Smooth muscle cell (in vitro differentiated cells): ENCODE results near the gene PKNOX2. TPM values are rescaled to one million over a fixed set of nuclear protein-coding genes. Genes with fewer than 3 reads are reported as not detected.

ENCODE experiments used
- DNase-seq: peaks from one replicate; lab custom pipeline; 2025; ENCODE audit not compliant: unreplicated experiment; lab: John Stamatoyannopoulos, UW
- H2AFZ ChIP-seq: fragments of 200-600 bp; sonication (generic); 2 replicates; pipeline ENCODE4 v1.6.0; 2016; ENCODE audit warnings: antibody characterized with exemption, low read depth, mild to moderate bottlenecking
- H3F3A ChIP-seq: fragments of 200-600 bp; sonication (generic); 2 replicates; pipeline ENCODE4 v1.6.0; 2017; ENCODE audit warnings: antibody characterized with exemption, low read depth
- H3K27ac ChIP-seq: fragments of 200-600 bp; sonication (generic); 2 replicates; pipeline ENCODE4 v1.5.1; 2016; ENCODE audit warnings: low read depth, mild to moderate bottlenecking
- H3K27me3 ChIP-seq: fragments of 200-600 bp; sonication (generic); 2 replicates; pipeline ENCODE4 v1.6.1; 2016; ENCODE audit warnings: low read depth, mild to moderate bottlenecking
- H3K36me3 ChIP-seq: fragments of 200-600 bp; sonication (generic); 2 replicates; pipeline ENCODE4 v1.5.1; 2016; ENCODE audit warnings: low read depth
- H3K4me1 ChIP-seq: fragments of 200-600 bp; sonication (generic); 2 replicates; pipeline ENCODE4 v1.5.1; 2016; ENCODE audit warnings: low read depth
- H3K4me2 ChIP-seq: fragments of 200-600 bp; sonication (generic); 2 replicates; pipeline ENCODE4 v1.6.0; 2016; ENCODE audit warnings: mild to moderate bottlenecking
- H3K4me3 ChIP-seq: fragments of 200-600 bp; sonication (generic); 2 replicates; pipeline ENCODE4 v1.5.1; 2016; ENCODE audit warnings: mild to moderate bottlenecking
- H3K79me2 ChIP-seq: fragments of 200-600 bp; sonication (generic); 2 replicates; pipeline ENCODE4 v1.6.0; 2016; ENCODE audit warnings: low read depth, mild to moderate bottlenecking
- H3K9ac ChIP-seq: fragments of 200-600 bp; sonication (generic); 2 replicates; pipeline ENCODE4 v1.6.0; 2016; ENCODE audit warnings: low read depth
- H3K9me3 ChIP-seq: fragments of 200-600 bp; sonication (generic); replicated peaks from 2 replicates; pipeline ENCODE4 v1.5.1; 2016; ENCODE audit warnings: low read depth
- H4K20me1 ChIP-seq: fragments of 200-600 bp; sonication (generic); 2 replicates; pipeline ENCODE4 v1.6.0; 2016; ENCODE audit warnings: low read depth
- WGBS: methylation state at CpG from one replicate; pipeline ENCODE4 v1.1.7; 2016; ENCODE audit warnings: low lambda C conversion rate; 5-methylcytosine and 5-hydroxymethylcytosine counted together
- polyA plus RNA-seq: library from polyadenylated mRNA; unstranded; fragments of >200 nt; fragmentation: Nextera tagmentation; extraction: Ambion mirVana; gene quantifications from 2 replicates; pipeline ENCODE4 v1.2.1, GENCODE V29; 2016
- total RNA-seq: library from RNA; depleted of rRNA; stranded (reverse); fragments of >200 nt; gene quantifications from 2 replicates; pipeline ENCODE4 v1.2.3, GENCODE V29; 2014
- TF ChIP-seq, protein P1 (sequence below): fragments of 200-600 bp; sonication (generic); IDR thresholded peaks from 2 replicates; pipeline ENCODE4 v1.5.1; 2017; ENCODE audit warnings: borderline replicate concordance, mild to moderate bottlenecking, antibody characterized with exemption; ENCODE audit not compliant: insufficient read depth, poor library complexity, severe bottlenecking

Gene PKNOX2
- total and polyA plus RNA-seq, 2 experiments from 2014 or later: 7.2 to 7.9 TPM

- Histone ChIP-seq H2AFZ (no peak overlapping the region), H3K27ac (no peak overlapping the region), H3K4me3 (no peak overlapping the region), H3K36me3 (no peaks in the 10 kb centered on the region), H3F3A (no peaks in the 10 kb centered on the region), H3K4me2 (no peak overlapping the region), H3K27me3 (no peaks in the 10 kb centered on the region), H4K20me1 (no peaks in the 10 kb centered on the region), H3K9ac (no peak overlapping the region), H3K4me1 (peaks cover 3% of the 10 kb centered on the region), H3K79me2 (peaks cover 6% of the 10 kb centered on the region), H3K9me3 (no peaks in the 10 kb centered on the region)
- TF ChIP-seq, protein P1, sequence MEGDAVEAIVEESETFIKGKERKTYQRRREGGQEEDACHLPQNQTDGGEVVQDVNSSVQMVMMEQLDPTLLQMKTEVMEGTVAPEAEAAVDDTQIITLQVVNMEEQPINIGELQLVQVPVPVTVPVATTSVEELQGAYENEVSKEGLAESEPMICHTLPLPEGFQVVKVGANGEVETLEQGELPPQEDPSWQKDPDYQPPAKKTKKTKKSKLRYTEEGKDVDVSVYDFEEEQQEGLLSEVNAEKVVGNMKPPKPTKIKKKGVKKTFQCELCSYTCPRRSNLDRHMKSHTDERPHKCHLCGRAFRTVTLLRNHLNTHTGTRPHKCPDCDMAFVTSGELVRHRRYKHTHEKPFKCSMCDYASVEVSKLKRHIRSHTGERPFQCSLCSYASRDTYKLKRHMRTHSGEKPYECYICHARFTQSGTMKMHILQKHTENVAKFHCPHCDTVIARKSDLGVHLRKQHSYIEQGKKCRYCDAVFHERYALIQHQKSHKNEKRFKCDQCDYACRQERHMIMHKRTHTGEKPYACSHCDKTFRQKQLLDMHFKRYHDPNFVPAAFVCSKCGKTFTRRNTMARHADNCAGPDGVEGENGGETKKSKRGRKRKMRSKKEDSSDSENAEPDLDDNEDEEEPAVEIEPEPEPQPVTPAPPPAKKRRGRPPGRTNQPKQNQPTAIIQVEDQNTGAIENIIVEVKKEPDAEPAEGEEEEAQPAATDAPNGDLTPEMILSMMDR: no peak
- no peak for DNase-seq
- WGBS: 95% methylated on average over 11 of the region's 11 CpGs
Observed at GRCh38 chr11:125242141-125242775, 77.7 kb downstream of the PKNOX2 start.

DNA sequence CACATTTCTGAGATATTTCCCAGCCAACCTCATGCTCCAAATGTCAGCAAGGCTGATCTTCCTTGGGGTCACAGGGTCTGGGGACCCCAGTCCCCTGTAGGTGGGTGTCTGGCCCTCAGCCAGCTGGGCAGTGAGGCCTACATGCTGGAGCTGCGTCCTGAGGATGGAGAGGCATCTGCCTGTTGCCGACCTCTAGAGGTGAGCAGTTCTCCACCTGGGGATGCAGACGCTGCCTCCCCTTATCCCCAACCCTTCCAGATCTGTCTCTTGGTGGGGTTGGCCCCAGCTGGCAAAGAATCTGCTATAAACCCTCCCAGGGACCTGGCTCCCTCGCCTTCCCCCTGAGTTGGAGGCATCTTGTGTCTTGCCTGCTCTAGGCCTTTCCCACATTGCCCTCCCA is 79.6 kb downstream of the PKNOX2 start:
- no peak overlapping the region for H2AFZ ChIP-seq
- H3K9ac ChIP-seq: no peak overlapping the region
- TF ChIP-seq, protein P1: no peak
- no peaks in the 10 kb centered on the region for H3K36me3 ChIP-seq
- DNase-seq: no peak
- no peaks in the 10 kb centered on the region for H4K20me1 ChIP-seq
- peaks cover 3% of the 10 kb centered on the region for H3K4me1 ChIP-seq
- H3K27me3 ChIP-seq: no peaks in the 10 kb centered on the region
- WGBS: 88% methylated on average over 4 of the region's 4 CpGs
- H3K27ac ChIP-seq: no peak overlapping the region
- no peak overlapping the region for H3K4me2 ChIP-seq
- H3K9me3 ChIP-seq: no peaks in the 10 kb centered on the region
- H3F3A ChIP-seq: no peaks in the 10 kb centered on the region
- H3K4me3 ChIP-seq: no peak overlapping the region
- peaks cover 2% of the 10 kb centered on the region for H3K79me2 ChIP-seq

GRCh38 chr11:125245299-125245698 is 80.7 kb downstream of the PKNOX2 start:
- H3F3A ChIP-seq: no peaks in the 10 kb centered on the region
- peaks cover 6% of the 10 kb centered on the region for H3K79me2 ChIP-seq
- TF ChIP-seq, protein P1: no peak
- DNase-seq: no peak
- H3K4me3 ChIP-seq: no peak overlapping the region
- no peaks in the 10 kb centered on the region for H3K27me3 ChIP-seq
- peaks cover 6% of the 10 kb centered on the region for H3K4me1 ChIP-seq
- H3K9ac ChIP-seq: no peak overlapping the region
- H3K36me3 ChIP-seq: no peaks in the 10 kb centered on the region
- no peak overlapping the region for H2AFZ ChIP-seq
- H3K27ac ChIP-seq: peak overlapping the region; percentile 7
- H3K9me3 ChIP-seq: no peaks in the 10 kb centered on the region
- H4K20me1 ChIP-seq: no peaks in the 10 kb centered on the region
- H3K4me2 ChIP-seq: no peak overlapping the region
- 72% methylated on average over 4 of the region's 4 CpGs for WGBS

DNA sequence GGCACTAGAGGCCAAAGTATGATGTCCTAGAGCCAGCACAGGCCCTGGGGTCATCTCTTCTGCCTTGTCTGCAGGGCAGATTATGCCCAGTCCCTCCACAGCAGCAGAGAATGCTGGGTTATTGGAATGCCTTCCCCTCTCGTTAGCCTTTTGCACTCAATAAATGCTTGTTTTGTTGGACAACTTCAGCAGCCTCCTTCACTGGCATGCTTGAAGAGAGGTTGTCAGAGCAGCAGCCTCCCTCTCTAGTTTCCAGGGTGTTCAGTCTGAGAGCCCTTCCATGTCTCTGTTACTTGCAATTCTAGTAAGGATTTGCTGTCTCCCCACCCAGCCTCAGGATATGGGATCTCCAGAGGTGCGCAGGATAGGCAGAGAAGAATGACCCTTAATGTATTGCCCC is 82.9 kb downstream of the PKNOX2 start:
- H3K36me3 ChIP-seq: no peaks in the 10 kb centered on the region
- 82% methylated on average over 2 of the region's 2 CpGs for WGBS

More for the DNA sequence above, 82.9 kb downstream of the PKNOX2 start:
- Histone ChIP-seq H3K9me3 (no peaks in the 10 kb centered on the region), H3K9ac (no peak overlapping the region), H3K79me2 (peaks cover 6% of the 10 kb centered on the region), H3K4me3 (no peak overlapping the region), H2AFZ (no peak overlapping the region), H3K4me1 (peaks cover 13% of the 10 kb centered on the region), H3K4me2 (no peak overlapping the region), H3K27me3 (no peaks in the 10 kb centered on the region), H3K27ac (no peak overlapping the region), H3F3A (no peaks in the 10 kb centered on the region), H4K20me1 (no peaks in the 10 kb centered on the region)
- no peak for DNase-seq
- TF ChIP-seq, protein P1: no peak
